ENCODE results near the gene EEIG1.
A peak's percentile ranks its signal among the peaks of the same experiment; 100 is the strongest.

Gene EEIG1

DNA sequence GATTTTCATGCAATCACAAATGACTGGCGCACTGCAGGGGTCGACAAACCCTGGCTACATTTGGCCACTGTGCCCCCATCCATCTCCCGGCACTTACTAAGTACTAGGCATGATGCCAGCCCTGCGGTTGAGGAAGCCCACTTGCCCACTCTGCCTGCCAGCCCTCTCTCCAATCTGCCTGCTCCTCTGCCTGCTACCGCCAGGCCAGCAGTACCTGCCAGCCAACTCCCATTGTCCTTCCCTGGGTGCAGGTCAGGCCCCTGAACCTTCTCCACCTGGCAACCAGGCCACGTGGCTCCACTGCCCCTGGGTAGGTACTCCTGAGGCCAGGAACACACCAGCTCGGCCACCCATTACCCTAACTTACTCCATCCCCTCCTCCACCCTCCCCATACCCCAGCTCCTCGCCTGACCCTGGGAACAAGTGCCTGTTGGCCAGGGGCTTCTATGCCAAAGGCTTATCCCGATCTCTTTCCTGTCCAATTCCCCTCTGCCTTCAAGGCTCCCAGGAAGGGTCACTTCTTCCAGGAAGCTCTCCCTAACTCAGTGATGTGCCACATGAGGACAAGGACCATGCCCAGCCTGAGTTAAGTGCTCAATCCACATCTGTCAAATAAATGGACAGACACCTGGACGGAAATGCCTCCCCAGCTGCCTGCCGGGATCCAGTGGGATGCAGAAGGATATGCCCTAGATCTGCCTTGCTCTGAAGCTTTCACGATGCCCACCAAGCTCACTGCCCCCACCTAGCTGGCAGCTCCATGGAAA lies 6.6 kb downstream of the EEIG1 start:
- DNase-seq, result no peak

DNA sequence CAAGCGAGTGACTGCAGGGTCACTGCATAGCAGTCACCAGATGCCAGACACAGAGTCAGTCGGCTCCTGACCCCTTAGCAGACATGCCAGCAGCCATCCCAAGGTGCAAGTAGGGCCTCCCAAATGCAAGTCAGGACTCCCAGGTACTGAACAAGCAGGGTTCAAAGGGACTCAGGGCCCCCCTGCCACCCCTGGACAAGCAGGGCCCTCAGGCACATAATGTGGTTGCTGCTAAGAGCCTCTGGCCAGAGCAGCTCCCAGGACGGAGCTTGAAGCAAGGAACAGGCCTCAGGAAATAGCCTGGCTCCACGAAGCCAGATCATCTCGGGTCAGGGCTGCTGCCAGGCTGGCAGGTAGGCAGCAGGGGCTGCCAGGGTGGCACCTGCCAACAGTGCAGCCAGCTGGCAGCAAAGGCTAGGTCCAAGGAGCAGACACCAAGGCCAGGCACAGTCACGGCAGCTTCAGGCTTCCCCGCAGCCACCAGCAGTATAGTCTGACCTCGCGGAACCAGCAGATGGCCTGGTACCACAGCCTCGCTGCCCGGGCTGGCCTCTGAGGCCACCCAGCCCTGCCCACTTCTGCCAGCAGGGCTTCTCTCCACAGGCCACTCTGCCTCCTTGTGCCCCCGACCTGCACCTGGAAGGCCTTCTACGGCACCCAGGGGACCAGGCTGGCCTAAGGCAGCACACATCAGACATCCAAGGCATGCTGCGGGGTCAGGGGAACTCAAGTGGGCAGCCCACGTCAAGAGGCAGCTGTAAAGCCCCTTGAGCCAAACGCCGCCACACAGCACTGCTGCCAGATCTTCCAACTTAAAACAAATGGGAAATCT lies 7.4 kb downstream of the EEIG1 start:
- no peak for DNase-seq

DNA sequence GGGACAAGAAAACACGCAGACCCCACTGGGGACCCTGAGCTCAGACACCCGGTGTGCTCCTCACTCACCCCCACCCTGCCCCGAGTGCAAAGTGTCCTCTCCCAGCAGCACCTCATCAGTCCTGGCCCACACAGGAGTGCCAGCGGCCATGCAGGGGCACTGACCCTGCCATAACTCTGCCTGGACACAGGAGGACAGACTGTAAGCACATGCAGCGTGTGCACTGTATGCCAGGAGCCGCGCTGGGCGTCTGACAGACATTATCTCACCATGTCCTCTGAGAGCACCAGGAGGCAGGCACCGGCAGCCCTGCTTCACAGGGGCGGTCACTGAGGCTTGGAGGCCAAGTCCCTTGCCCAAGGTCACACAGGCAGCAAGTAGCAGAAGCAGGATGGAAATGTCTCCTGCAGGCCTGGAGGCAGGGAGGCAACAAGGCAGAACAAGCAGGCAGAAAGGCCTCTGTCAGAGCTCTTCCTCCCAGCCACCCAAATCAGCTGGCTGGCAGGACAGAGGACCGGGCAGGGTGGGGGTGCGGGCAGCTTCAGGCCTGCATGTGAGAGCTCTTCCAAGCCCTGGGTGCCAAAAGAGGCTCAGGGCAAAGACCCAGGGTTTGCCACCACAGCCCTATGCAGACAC lies 8.4 kb downstream of the EEIG1 start:
- no peak for DNase-seq

DNA sequence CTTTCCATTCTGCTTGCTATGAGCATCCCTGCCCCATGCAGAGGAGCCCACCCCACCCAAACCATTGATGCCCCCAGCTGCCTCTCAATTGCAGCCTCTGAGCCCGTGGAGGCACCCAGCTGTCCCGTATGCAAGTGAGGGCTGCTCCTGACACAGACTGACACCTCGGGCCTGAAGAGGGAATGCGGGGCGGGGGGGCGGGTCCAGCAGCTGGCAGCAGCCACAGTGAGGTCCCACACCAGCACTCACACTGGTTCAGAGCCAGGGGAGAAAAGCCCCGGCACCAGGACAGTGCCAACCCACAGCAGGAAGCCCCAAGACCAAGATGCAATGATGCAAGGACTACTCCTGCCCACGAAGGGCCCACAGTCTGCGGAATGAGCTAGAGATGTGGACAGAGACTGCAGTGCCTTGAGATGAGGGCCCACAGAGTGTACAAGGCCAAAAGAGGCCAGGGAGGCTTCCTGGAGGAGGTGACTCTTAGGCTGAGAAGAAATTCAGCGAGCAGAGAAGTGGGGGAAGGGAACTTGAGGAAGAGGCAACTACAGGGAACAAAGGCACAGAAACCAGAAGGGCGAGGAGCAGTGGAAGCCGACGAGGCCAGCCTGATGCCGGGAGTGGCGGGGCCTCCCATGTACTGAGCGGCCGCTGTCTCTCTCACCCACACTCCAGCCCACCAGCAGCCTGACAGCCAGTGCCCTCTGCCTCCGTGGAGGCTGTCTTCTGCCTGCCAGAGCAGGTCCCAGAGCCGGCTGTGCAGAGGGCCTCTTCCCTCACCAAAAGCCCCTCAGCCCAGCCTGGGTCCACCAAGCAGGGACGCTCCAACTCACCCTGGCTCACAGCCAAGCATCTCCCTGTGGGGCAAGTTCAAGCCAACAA lies 9.2 kb downstream of the EEIG1 start:
- no peak for DNase-seq

DNA sequence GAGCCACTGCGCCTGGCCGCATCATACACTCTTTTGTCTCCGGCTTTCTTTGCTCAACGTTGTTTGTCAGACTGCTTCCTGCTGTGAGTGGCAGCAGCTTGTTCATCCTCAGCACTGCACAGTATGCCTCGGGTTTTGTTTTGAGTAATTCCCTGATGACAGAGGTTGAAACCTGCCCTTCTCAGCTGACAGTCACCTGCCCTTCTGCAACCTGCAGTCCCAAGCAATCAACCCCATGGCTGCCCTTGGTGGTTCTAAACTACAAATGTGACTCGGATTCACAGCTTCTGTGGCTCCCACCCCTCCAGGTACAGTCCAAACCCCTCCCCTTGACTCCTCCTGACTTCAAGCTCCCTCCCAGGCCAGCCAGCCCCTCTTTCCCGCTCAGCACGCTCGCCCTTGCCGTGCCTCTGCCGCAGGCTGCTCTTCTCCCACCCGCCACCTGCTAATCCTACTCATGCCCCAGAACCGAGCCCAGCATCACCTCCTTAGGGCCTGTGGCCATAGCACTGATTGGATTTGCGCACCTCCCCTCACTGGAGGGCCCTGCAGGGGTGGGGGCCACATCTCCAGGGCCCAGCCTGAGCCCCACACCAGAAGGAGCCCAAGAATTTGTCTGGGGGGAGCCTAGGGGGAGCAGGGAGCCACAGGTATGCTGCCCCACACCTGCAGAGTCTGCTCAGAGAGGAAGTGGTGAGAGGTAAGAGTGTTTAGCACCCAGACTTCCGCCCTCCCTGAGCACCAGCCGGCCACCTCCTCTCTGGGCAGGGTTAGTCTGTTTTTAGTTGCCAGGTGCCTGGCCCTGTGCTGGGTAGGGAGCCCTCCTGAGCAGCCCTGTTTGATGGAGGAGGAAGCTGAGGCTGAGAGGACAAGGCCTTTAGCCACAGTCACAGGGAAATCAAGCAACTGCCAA lies 10.1 kb downstream of the EEIG1 start:
- DNase-seq, result no peak

DNA sequence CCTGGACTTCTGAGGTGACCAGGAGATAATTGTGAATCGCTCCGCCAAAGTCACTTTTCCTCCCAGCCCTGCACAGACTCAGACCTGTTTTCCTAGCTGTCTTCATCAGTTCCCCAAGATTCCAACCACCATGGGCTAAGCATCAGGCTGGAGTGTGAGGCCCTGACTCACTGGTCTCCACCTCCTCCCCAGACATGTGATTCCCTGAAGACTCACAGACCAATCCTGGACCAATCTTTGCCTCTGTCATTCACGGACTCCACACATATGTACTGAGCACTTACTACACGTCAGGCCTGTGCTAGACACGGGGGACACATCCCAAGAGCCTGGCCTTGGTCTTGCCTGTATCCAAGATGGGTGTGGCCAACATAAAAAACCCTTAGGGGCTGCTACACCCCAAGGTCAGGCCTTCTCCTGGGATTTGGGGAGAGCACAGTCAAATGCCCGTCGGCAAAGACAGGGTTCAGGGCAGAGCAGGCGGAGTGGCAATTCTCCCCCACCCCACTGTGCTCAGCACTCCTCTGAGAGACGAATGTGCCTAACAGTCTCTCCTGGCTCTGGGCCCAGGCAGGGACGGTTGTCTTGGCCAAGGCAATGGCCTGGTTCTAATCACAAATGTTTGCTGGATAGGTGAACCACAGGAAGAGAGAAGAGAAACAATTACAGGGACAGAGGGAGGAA lies 11.9 kb downstream of the EEIG1 start:
- DNase-seq, result peak; percentile 88

GRCh38 chr9:127968042-127968441 lies 12.7 kb downstream of the EEIG1 start:
- DNase-seq, result peak; percentile 72

- no peak for DNase-seq
These were observed 13.5 kb downstream of the EEIG1 start for GRCh38 chr9:127967151-127967809.

DNA sequence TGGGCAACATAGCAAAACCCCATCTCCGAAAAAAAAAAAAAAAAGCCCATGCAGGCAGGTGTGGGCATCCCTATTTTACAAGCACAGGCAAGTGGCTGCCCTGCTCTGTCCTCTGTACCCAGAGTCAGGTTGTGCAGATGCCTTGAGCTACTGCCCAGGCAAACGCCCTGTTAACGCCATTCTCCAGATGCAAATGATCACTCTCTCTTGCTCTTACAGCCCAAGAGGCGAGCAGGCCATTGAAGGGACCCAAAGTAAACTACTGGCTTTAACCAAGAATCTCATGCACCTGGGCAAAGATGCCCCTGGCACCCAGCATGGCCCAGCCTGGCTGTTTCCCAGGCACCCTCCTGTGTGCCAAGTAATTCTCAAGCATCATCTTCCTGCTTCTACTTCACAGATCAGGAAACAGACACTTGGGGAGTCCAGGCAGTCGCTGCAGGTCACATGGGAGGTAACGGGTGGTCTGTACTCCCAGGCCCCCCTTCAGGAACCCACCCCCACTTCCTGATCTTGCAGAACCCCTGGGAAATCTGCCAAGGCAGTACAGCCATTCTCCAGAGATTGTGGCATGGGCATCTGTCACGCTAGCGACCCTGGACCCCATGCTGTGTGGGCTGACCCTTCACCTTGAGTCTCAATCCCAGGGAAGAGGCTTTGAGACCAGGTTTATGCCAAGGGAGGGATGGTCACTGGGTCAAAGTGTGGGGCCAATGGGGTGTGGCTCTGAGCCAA lies 14.2 kb downstream of the EEIG1 start:
- DNase-seq, result no peak

DNA sequence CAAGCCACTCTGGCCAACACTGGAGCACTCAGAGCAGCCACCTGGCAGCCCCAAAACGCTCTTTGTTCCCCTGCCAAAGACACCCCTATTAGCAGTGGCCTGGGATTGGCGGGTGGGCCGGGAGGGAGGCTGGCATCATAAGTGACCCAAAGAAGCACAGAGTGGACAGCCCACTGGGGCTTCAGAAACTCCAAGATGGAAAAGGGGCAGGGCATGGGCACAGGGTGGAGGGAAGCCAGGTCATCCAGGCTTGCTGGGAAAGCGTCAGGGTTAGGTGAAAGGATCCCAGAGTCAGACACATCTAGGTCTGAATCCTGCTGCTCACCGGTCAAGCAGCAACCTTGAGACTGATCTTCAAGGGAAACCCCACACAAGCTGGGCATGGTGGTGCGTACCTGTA lies 14.8 kb downstream of the EEIG1 start:
- DNase-seq, result no peak

GRCh38 chr9:127963359-127964064 lies 17.3 kb downstream of the EEIG1 start:
- no peak for DNase-seq

- no peak for DNase-seq
These were observed 17.8 kb downstream of the EEIG1 start for GRCh38 chr9:127963041-127963358.

DNA sequence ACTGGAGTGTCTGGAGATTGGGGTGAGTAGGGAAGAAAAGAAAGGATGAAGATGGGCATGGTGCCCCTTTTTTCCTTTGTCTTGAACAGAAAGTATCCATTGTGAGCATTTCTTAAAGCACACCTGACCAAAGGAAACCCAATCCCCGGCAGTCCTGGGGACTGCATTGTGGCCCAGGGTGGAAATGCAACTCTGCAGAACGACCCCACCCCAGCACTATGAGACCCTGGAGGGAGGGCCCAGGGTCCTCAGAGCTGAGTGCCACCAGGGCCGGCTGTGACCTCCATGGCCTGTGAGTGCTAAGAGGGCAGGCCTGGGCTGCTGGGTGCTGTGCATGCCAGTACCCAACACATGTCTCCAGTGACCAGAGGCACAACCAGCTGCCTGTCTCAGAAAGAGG lies 18.5 kb downstream of the EEIG1 start:
- DNase-seq, result no peak

GRCh38 chr9:127961613-127962155 lies 19.1 kb downstream of the EEIG1 start:
- no peak for DNase-seq

- no peak for DNase-seq
These were observed 19.7 kb downstream of the EEIG1 start for GRCh38 chr9:127961155-127961490.

GRCh38 chr9:127960410-127961154 lies 20.2 kb downstream of the EEIG1 start:
- no peak for DNase-seq

- no peak for DNase-seq
These were observed 20.9 kb downstream of the EEIG1 start for GRCh38 chr9:127959841-127960409.

- DNase-seq, result no peak
These were observed 21.4 kb downstream of the EEIG1 start for GRCh38 chr9:127959398-127959797.
